GM12878 (cell line): Measurements from ENCODE around the gene RRBP1. TPM values are rescaled to one million over a fixed set of nuclear protein-coding genes. Genes with fewer than 3 reads are reported as not detected.
"Not testable (repeated sequence)": the region's sequence is repeated elsewhere in the genome, so short reads cannot be mapped to it uniquely, and the experiment has no call there.

Experiments
- ATAC-seq: fragments of 200-7000 bp; cut with Tn5 transposase; 3 replicates; pipeline ENCODE4 v1.9.1; 2020; ENCODE audit warnings: mild to moderate bottlenecking, moderate library complexity
- BruUV-seq: library from RNA; stranded (reverse); fragments of 400-500 nt; replicated peaks from 2 replicates; lab custom pipeline; 2021; lab: Mats Ljungman, UMichigan
- CTCF ChIA-PET: fragments of 300-600 bp; sonication (Branson Sonifier 250); formaldehyde crosslinking; extraction: SDS; loops from one replicate; lab custom pipeline; 2021; ENCODE audit warnings: inconsistent platforms; lab: Yijun Ruan, JAX
- POLR2A ChIA-PET: fragments of 350-600 bp; formaldehyde crosslinking; extraction: SDS; loops from one replicate; lab custom pipeline; 2021; ENCODE audit warnings: inconsistent platforms; lab: Charles Lee
- RAD21 ChIA-PET: fragments of 300-600 bp; sonication (Branson Sonifier 250); formaldehyde crosslinking; loops from one replicate; lab custom pipeline; 2023; ENCODE audit warnings: antibody characterized with exemption; ENCODE audit not compliant: unreplicated experiment; lab: Charles Lee
- SMC1A ChIA-PET: fragments of 300-600 bp; sonication (Branson Sonifier 250); formaldehyde crosslinking; loops from one replicate; lab custom pipeline; 2023; ENCODE audit not compliant: unreplicated experiment, uncharacterized antibody; lab: Charles Lee
- DNase-seq: peaks from one replicate; pipeline ENCODE4 v3.0.0-alpha.2; 2011; ENCODE audit warnings: low read depth, low spot score
- FAIRE-seq: peaks from 3 replicates; lab custom pipeline; 2011; peaks lifted over from hg19 to GRCh38; lab: Jason Lieb, UNC
- H2AFZ ChIP-seq: 2 replicates; pipeline ENCODE4 v1.6.0; 2011; ENCODE audit warnings: low read depth, low read length, control low read depth; ENCODE audit not compliant: control insufficient read depth
- H3K27ac ChIP-seq: 2 replicates; pipeline ENCODE4 v1.5.1; 2011; ENCODE audit warnings: control low read depth; ENCODE audit not compliant: control insufficient read depth, insufficient read depth
- H3K27me3 ChIP-seq, 2 experiments: replicated peaks in 1 of 2; 2 replicates each; pipeline versions ENCODE4 v1.6.0 to v1.6.1; 2011; ENCODE audit warnings: low read length in 1 of 2; ENCODE audit not compliant: control insufficient read depth in 2 of 2, insufficient read depth in 2 of 2
- H3K36me3 ChIP-seq, 2 experiments: 2 replicates each; pipeline ENCODE4 v1.5.1; 2011; ENCODE audit warnings: low read length in 1 of 2; ENCODE audit not compliant: control insufficient read depth in 2 of 2, insufficient read depth in 2 of 2
- H3K4me1 ChIP-seq: 2 replicates; pipeline ENCODE4 v1.6.1; 2011; ENCODE audit warnings: mild to moderate bottlenecking, low read length, moderate library complexity, mixed read lengths; ENCODE audit not compliant: control insufficient read depth, insufficient read depth
- H3K4me2 ChIP-seq: 2 replicates; pipeline ENCODE4 v1.6.0; 2011; ENCODE audit warnings: control low read depth; ENCODE audit not compliant: control insufficient read depth, insufficient read depth
- H3K4me3 ChIP-seq: fragments of 200-600 bp; sonication (generic); 2 replicates; pipeline ENCODE4 v1.5.1; 2016
- H3K79me2 ChIP-seq: 2 replicates; pipeline ENCODE4 v1.6.0; 2011; ENCODE audit warnings: low read length; ENCODE audit not compliant: control insufficient read depth, insufficient read depth
- H3K9ac ChIP-seq: 2 replicates; pipeline ENCODE4 v1.8.0; 2011; ENCODE audit warnings: low read length, control low read depth, mixed read lengths; ENCODE audit not compliant: control insufficient read depth, insufficient read depth
- H3K9me3 ChIP-seq: replicated peaks from 3 replicates; pipeline ENCODE4 v1.5.1; 2011; ENCODE audit warnings: mild to moderate bottlenecking, low read length; ENCODE audit not compliant: control insufficient read depth, insufficient read depth
- H4K20me1 ChIP-seq: 2 replicates; pipeline ENCODE4 v1.6.0; 2011; ENCODE audit not compliant: control insufficient read depth, insufficient read depth
- EP300 ChIP-seq, 2 experiments: fragments of 150-350 bp in 1 of 2; IDR thresholded peaks; 2 replicates each; pipeline ENCODE4 v1.6.1; 2011 to 2012; ENCODE audit warnings: low read depth in 2 of 2, low read length in 2 of 2, borderline replicate concordance in 1 of 2, improper control_type of control experiment in 1 of 2, inconsistent platforms in 1 of 2; ENCODE audit not compliant: control insufficient read depth in 1 of 2
- MEF2B ChIP-seq: fragments of 450-650 bp; IDR thresholded peaks from 2 replicates; pipeline ENCODE4 v1.6.1; 2018; ENCODE audit warnings: mild to moderate bottlenecking, moderate library complexity; ENCODE audit not compliant: partially characterized antibody, poor library complexity, severe bottlenecking
- ZNF274 ChIP-seq: IDR thresholded peaks from one replicate; pipeline ENCODE4 v1.8.0; 2011; ENCODE audit not compliant: insufficient read length, insufficient read depth
- ZNF592 ChIP-seq: fragments of 450-650 bp; IDR thresholded peaks from 2 replicates; pipeline ENCODE4 v1.6.1; 2017; ENCODE audit warnings: mild to moderate bottlenecking, moderate library complexity
- WGBS: methylation state at CpG from one replicate; pipeline ENCODE4 v1.1.6; 2016; ENCODE audit warnings: low lambda C conversion rate; ENCODE audit not compliant: insufficient replicate concordance, insufficient coverage; ENCODE audit errors: missing lambda C conversion rate; 5-methylcytosine and 5-hydroxymethylcytosine counted together
- in situ Hi-C: fragments of 300-500 bp; cut with MboI; formaldehyde crosslinking; loops from 9 replicates; pipeline ENCODE4 v1.14.3; 2018; ENCODE audit warnings: mixed read lengths
- intact Hi-C: fragments of 100-400 bp; cut with micrococcal nuclease; formaldehyde crosslinking; loops from one replicate; pipeline ENCODE4 v1.14.2; 2022; ENCODE audit not compliant: unreplicated experiment
- polyA plus RNA-seq, 11 experiments: library from polyadenylated mRNA; depleted of rRNA in 4 of 11; unstranded in 6 of 11; stranded (reverse) in 5 of 11; fragments of >200 nt; fragmentation: Nextera tagmentation in 4 of 11; fragmentation: Illumina TruSeq in 1 of 11; extraction: Ambion mirVana in 4 of 11; extraction: Trizol in 1 of 11; gene quantifications; 1 replicate in 1 of 11; 2 replicates in 10 of 11; pipeline versions ENCODE4 v1.2.1 to v1.2.3, GENCODE V29; 2011 to 2016; ENCODE audit warnings: inconsistent platforms in 2 of 11, missing spikeins in 2 of 11, low read depth in 1 of 11
- total RNA-seq, 4 experiments: library from RNA; depleted of rRNA in 3 of 4; stranded (reverse); fragments of >200 nt in 3 of 4; fragmentation: Illumina TruSeq in 1 of 4; extraction: Trizol in 1 of 4; gene quantifications; 2 replicates each; pipeline versions ENCODE4 v1.2.1 to v1.2.3, GENCODE V29; 2013 to 2021
- TF ChIP-seq, protein P1 (sequence below): fragments of 450-650 bp; IDR thresholded peaks from 2 replicates; pipeline ENCODE4 v1.6.1; 2018; ENCODE audit warnings: borderline replicate concordance, mild to moderate bottlenecking; ENCODE audit not compliant: partially characterized antibody

The RRBP1 gene
- total and polyA plus RNA-seq, 10 of the 15 experiments (the other 5 are each of a cell fraction or from before 2014, with no cell fraction given): 1.2 to 57.4 (median 24.6) TPM

- no peaks in the 10 kb centered on the region; a peak in 2 of 4 replicates for H3K27me3 ChIP-seq
- POLR2A ChIA-PET: no interaction called here
- H3K36me3 ChIP-seq: no peaks in the 10 kb centered on the region
- ATAC-seq (no peak), DNase-seq (no peak), FAIRE-seq (no peak)
- no peaks in the 10 kb centered on the region for H3K4me1 ChIP-seq
- CTCF ChIA-PET: no interaction called here
- WGBS: 45% methylated on average over 7 of the region's 7 CpGs
- no peak overlapping the region for H2AFZ ChIP-seq
- RAD21 ChIA-PET: no interaction called here
- in situ Hi-C loops (no loop called here), intact Hi-C loops (no loop called here)
- H3K9me3 ChIP-seq: no peaks in the 10 kb centered on the region
- H3K4me3 ChIP-seq: no peak overlapping the region
- SMC1A ChIA-PET: interaction anchor here (0.8 kb wide), 1 partner anchor 287 kb away, joined by 3 read pairs; no protein-coding TSS in a partner anchor
- BruUV-seq: no TSS peak
- no peak overlapping the region for H3K27ac ChIP-seq
- TF ChIP-seq, protein P1, sequence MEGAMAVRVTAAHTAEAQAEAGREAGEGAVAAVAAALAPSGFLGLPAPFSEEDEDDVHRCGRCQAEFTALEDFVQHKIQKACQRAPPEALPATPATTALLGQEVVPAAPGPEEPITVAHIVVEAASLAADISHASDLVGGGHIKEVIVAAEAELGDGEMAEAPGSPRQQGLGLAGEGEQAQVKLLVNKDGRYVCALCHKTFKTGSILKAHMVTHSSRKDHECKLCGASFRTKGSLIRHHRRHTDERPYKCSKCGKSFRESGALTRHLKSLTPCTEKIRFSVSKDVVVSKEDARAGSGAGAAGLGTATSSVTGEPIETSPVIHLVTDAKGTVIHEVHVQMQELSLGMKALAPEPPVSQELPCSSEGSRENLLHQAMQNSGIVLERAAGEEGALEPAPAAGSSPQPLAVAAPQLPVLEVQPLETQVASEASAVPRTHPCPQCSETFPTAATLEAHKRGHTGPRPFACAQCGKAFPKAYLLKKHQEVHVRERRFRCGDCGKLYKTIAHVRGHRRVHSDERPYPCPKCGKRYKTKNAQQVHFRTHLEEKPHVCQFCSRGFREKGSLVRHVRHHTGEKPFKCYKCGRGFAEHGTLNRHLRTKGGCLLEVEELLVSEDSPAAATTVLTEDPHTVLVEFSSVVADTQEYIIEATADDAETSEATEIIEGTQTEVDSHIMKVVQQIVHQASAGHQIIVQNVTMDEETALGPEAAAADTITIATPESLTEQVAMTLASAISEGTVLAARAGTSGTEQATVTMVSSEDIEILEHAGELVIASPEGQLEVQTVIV: no peak
- TF ChIP-seq EP300 (IDR thresholded peaks at IDR 0.05; ENCODE audit: borderline replicate concordance in 1 of 2, control insufficient read depth in 1 of 2, low read depth in 2 of 2, low read length in 2 of 2) (no peak), ZNF592 (no peak), ZNF274 (no peak), MEF2B (no peak)
- H4K20me1 ChIP-seq: no peaks in the 10 kb centered on the region
- no peaks in the 10 kb centered on the region for H3K79me2 ChIP-seq
- no peak overlapping the region for H3K9ac ChIP-seq
- H3K4me2 ChIP-seq: no peak overlapping the region
Observed at GRCh38 chr20:17708675-17709360, 26.8 kb upstream of the RRBP1 start.

DNA sequence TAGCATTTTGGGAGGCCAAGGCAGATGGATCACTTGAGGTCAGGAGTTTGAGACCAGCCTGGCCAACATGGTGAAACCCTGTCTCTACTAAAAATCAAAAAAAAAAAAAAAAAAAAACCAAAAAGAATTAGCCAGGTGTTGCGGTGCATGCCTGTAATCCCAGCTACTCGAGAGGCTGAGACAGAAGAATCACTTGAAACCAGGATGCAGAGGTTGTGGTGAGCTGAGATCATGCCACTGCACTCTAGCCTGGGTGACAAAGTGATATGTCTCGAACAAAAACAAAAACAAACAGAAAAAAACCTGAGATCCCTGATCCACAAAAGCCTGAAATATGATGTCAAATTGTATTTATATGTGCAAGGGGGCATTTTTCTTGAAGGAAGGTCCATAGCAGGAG lies 25.9 kb upstream of the RRBP1 start:
- H3K79me2 ChIP-seq, H2AFZ ChIP-seq, H4K20me1 ChIP-seq, BruUV-seq, SMC1A ChIA-PET, H3K4me2 ChIP-seq, H3K36me3 ChIP-seq, RAD21 ChIA-PET, H3K27ac ChIP-seq, FAIRE-seq, ATAC-seq, H3K4me3 ChIP-seq, POLR2A ChIA-PET, H3K9ac ChIP-seq, H3K9me3 ChIP-seq, intact Hi-C loops, H3K4me1 ChIP-seq, in situ Hi-C loops, H3K27me3 ChIP-seq, DNase-seq: not testable (repeated sequence)
- 55% methylated on average over 3 of the region's 3 CpGs for WGBS
- CTCF ChIA-PET: interaction anchor here (0.6 kb wide), 1 partner anchor 16 kb away, joined by 3 read pairs; no protein-coding TSS in a partner anchor
